ENCODE measurements around the gene ITPKA.
A peak's percentile ranks its signal among the peaks of the same experiment; 100 is the strongest.

ITPKA gene

DNA sequence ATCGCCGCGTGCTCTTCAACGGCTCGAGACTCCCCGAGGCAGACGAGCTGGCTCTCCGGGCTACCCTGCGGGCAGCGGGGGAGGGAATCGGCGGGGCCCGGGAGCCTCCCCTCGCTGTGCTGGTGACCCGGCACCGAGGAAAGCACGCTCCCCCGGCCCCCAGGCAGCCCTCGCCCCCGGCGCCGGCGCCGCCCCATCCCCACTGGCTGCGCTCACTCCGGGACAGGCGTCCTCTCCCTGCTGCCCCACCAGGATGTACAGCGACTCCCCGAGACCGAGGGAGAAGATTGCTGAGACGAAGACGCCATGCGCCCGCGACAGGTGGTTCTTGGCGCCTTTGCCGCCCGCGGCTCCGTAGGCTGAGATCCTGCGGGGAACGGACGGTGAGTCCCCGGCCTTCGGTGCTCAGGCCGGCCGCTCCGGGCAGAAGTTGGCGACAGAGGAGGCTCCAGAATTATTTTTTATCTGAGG, 18.3 kb downstream of the ITPKA start:
- peak; percentile 36 for DNase-seq

- no peak for DNase-seq
Measured at GRCh38 chr15:41512512-41512939, 18.9 kb downstream of the ITPKA start.

GRCh38 chr15:41512940-41513505, 19.3 kb downstream of the ITPKA start:
- DNase-seq, result peak; percentile 26

DNA sequence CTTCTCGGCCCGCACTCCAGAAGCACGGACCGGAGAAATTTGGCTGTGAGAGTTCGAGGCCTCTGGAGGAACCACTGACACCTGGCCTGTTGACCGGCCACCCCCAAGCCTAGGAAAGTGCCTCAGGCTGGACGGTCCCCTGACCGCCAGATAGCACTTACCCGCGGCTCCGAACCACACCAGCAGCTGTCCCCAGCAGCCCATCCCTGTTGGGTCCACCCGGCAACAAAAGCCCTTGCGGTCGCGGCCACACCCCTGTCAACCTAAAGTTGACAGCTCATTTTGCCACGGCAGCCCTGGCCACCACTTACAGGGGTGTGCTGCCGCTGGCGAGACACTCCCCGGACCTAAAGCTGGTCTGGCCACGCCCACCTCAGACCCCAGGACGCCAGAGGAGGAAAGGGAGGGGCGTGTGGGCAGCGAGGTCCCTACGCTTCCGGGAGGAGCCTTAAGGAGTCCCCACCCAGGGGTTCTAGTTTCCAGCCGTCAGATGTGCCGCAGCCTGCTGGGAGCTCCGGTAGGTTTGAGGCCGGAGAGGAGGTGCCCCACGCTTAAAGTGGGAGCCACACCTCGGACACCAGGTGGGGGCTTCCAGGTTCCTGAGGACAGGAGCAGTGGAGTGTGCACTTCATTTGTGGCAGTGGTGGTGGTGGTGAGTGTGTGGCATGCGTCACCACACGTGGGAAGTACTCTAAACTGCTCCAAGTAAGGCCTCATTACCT, 20.0 kb downstream of the ITPKA start, which contains the start of gene LTK:
Gene LTK, minus strand, starts transcription at position 322 of the 722 bp plus-strand sequence. Its CDS starts 118 bp downstream, at position 204.
- DNase-seq, result peak; percentile 69

- DNase-seq, result no peak
Measured at GRCh38 chr15:41517895-41518449, 24.3 kb downstream of the ITPKA start.

DNA sequence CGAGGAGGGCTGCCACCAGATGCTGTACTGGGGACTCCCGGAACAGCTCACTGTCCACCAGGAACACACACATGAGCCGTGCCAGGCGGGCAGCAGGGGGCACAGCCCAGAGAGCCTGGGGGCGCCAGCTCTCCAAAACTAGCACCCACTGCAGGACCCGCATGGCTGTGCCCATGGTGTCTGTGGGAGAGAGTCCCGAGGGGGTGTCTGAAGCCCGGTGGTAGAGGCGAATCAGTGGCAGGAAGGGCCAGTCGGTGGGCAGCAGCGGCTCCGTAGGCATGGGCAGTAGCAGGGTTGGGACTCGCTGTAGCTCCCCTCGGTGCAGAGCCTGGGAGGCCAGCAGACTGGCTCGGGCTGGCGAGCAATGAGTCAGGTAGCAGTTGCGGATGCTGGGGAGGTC, 27.0 kb downstream of the ITPKA start:
- no peak for DNase-seq

DNA sequence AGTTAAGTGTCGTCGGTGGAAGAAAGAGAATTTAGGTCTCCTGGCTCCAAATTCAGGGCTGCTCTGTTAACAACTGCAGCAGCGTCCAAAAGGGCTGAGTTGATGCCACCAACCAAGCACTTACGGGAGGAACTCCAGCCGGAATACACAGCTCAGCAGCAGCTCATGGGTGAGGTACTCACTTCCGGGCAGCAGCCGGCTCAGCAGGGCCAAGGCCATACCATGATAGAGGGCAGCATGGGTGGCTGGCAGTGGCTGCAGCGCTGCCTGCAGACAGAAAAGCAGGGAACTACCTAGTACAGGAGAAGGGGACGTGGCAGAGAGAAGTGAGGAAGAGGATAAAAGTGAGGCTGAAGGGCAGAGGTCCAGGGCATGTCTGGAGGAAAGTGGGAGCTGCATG, 27.9 kb downstream of the ITPKA start:
- DNase-seq, result no peak

DNA sequence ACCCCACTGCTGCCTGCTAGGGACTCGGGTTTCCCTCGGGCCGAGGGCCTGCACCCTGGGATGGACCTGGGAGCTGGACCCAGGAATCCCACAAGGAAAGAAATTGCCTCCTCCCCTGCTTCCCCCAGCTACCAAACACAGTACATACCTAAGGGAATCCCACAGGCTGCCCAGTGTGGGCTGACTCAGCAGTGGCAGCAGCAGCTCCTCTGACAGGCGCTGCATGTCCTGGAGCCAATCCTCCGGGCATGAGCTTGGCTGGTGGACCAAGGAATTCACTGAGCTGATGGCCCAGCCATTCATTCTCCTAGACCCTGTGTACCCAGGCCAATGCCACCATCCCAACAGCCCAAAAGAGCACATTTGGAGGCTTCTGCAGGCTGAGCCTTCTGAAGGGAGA, 29.4 kb downstream of the ITPKA start:
- DNase-seq, result no peak

DNA sequence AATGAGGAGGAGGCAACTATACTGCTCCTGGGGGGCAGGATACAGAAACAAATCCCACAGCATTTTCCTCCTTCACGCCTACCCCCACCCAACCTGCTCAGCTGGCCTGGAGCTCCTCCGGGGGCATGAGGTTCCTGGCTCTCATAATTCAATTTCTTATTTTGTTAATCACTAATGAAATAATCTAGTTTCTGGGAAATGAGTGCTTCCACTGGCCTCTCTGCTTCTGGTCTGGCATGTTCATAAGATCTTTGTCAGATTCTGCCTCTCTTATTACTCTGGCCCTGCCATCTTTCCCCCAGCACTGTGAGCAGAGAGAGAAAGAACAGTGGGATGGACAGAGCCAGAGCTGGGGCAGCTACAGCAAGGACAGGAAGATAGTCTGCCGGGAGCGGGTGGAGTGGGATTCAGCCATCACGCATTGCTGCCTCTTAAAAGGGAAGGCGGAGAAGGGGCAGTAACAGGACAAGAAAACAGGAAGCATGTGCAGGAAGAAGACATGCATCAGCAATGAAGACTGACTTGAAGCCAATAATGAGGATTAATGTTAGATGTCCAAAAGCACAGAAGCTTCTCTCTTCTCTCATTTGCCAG, 36.8 kb downstream of the ITPKA start:
- no peak for DNase-seq

DNA sequence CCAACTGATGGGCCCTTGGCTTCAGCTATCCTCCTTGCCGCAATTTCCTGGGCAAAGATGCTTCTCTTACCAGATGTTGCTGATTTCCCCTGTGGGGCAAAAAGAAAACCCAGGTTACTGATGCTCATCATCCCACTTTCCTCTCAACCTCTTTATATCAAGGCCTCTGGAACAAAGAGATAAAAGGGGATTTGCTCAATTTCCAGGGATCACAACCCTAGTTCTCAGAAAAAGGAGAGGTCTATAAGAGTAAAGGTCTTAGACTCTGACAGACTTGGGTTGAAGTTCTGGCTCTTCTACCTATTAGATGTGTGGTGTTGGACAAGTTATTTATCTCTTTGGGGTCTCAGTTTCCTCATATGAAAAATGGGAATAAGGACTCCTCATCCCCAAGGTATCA, 41.9 kb downstream of the ITPKA start:
- DNase-seq, result no peak

DNA sequence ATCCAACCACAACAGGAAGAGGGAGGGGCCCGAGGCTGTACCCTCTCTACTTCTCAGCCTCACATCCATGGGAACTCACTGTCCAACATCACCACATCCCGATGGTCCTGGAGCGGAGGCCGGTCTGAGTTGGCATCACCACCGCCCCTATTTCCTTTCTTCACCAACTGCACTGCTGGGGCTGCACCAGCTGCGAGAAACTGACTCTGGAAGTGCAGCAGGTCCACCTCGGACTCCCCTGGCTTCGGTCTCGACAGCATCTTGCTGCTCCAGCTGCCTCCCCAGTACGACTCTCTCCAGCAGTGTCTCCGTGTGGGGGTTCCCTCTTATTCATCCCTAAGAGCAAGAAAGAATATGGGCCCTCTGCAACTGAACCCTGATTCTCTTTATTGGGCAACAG, 43.2 kb downstream of the ITPKA start:
- no peak for DNase-seq

GRCh38 chr15:41543521-41543870, 49.8 kb downstream of the ITPKA start:
- DNase-seq, result no peak

GRCh38 chr15:41544650-41545015, 51.0 kb downstream of the ITPKA start:
- DNase-seq, result peak; percentile 36

GRCh38 chr15:41545218-41545617, 51.5 kb downstream of the ITPKA start:
- DNase-seq, result no peak

DNA sequence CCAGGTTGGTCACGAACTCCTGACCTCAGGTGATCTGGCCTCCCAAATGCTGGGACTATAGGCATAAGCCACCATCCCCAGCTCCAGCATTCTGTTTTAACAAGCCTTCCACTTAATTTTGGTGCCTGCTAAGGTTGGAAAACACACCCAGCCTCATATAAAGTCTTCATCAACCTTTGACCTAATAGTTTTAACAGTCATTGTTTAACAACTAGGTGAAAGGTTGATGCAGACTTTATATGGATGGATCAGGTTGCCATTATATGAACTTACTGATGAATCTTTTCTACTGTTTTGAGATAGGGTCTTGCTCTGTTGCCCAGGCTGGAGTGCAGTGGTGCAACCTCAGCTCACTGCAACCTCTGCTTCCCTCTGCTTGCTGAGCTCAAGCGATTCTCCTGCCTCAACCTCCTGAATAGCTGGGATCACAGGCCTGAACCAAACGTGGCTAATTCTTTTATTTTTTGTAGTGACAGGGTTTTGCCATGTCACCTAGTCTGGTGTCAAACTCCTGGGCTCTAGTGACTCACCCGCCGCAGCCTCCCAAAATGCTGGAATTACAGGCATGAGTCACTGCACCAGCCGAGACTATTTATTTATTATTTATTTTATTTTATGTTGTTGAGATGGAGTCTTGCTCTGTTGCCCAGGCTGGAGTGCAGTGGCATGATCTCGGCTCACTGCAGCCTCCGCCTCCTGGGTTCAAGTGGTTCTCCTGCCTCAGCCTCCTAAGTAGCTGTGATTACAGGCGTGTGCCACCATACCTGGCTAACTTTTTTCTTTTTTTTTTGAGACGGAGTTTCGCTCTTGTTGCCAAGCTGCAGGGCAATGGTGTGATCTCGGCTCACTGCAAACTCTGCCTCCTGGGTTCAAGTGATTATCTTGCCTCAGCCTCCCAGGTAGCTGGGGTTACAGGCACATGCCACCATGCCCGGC, 53.4 kb downstream of the ITPKA start:
- DNase-seq, result no peak

DNA sequence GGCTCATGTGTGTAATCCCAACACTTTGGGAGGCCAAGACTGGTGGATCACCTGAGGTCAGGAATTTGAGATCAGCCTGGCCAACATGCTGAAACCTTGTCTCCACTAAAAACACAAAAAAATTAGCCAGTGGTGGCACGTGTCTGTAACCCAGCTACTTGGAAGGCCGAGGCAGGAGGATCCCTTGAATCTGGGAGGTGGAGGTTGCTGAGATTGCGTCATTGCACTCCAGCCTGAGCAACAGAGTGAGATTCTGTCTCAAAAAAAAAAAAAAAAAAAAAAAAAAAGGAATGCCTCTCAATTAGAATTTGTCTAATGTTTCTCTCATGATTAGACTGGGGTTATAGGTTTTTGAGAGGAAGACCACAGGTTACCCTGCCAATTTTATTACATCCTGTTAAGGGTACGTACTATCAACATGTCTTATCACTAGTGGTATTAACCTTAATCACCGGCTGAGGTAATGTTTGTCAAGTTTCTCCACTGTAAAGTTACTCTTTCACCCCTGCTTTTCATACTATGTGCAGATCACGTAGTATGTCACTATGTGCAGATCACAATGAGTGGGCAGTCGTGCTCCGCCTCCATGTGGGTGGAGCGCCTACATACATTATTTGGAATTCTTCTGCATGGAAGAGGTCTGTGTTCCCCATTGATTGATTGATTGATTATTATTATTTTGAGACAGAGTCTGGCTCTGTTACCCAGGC, 56.5 kb downstream of the ITPKA start:
- DNase-seq, result no peak
